ENCODE measurements around the gene CNDP2.

CNDP2 gene

DNA sequence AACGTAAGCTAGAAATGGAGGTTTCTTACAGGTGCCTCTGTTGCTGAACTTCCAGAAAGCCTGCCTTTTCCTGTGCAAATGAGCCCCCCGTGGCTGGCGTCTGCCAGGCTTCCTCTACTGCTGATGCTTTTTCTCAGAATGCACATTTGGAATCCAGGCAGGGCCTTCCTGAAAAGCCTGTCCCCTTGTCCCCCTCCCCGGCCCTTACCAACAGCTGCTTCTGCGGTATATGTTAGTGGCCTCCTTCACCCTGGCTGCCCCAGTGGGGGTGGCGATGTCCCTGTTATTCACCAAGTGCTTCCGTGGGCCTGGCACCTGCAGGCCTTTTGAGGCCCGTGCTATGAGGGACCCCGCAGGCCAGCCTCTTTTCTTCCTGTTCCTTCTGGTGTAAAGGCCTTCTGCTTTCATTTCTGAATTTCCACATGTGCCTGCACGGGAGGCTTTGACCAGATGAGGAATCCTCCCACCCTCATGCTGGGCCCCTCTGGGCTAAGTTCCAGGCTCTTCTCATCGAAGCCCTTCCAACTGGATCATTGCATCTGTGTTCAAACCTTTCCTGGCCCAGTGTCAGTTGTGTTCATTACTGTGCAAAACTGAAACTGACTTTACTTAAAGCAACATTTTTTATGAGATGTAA lies 10.4 kb downstream of the CNDP2 start:
- H3K4me3 ChIP-seq (ENCODE audit: low read depth, low read length): no peak overlapping the region
- TF ChIP-seq, protein P1, sequence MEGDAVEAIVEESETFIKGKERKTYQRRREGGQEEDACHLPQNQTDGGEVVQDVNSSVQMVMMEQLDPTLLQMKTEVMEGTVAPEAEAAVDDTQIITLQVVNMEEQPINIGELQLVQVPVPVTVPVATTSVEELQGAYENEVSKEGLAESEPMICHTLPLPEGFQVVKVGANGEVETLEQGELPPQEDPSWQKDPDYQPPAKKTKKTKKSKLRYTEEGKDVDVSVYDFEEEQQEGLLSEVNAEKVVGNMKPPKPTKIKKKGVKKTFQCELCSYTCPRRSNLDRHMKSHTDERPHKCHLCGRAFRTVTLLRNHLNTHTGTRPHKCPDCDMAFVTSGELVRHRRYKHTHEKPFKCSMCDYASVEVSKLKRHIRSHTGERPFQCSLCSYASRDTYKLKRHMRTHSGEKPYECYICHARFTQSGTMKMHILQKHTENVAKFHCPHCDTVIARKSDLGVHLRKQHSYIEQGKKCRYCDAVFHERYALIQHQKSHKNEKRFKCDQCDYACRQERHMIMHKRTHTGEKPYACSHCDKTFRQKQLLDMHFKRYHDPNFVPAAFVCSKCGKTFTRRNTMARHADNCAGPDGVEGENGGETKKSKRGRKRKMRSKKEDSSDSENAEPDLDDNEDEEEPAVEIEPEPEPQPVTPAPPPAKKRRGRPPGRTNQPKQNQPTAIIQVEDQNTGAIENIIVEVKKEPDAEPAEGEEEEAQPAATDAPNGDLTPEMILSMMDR (IDR thresholded peaks at IDR 0.05; ENCODE audit: insufficient read depth, low read depth, low read length, missing control alignments): no peak
- DNase-seq (ENCODE audit: low read depth): no peak

DNA sequence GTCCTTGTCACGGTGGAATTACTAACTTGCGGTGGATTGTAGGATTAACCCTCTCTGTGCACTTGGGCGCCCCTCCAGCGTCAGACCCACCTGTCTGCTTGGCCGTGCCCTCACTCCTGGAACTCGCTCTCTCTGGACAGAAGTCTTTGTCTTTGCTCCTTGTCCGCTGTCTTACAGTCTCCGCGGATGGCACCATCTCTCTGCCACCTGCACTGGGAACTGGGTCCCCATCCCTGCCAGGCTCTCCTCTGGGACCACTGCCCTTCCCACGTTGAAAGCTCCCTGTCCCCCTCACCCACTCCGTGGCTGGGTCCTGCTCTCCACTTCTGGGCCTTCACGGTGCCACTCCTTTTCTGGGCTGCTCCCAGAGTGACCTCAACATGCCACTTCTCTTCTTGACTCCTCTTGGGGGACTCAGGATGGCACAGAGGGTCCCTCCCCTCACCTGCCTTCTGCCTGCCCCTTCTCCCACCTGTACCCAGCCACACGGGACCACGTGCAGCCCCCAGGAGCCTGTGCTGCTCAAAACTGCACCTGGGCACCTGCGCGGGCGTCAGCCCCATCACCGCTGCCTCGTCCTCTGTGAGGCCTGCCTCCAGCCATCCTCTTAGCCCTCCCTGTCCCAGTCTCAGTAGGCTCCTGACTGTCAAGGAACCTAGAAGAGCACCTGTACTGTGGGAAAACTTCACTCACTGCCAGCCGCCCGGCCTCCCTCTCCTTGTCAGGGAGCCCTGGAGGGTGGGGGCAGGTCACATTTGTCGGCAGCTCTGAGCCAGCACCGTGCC lies 11.1 kb downstream of the CNDP2 start:
- no peak for DNase-seq (ENCODE audit: low read depth)
- H3K4me3 ChIP-seq (ENCODE audit: low read depth, low read length): no peak overlapping the region
- TF ChIP-seq, protein P1 (IDR thresholded peaks at IDR 0.05; ENCODE audit: insufficient read depth, low read depth, low read length, missing control alignments): no peak

DNA sequence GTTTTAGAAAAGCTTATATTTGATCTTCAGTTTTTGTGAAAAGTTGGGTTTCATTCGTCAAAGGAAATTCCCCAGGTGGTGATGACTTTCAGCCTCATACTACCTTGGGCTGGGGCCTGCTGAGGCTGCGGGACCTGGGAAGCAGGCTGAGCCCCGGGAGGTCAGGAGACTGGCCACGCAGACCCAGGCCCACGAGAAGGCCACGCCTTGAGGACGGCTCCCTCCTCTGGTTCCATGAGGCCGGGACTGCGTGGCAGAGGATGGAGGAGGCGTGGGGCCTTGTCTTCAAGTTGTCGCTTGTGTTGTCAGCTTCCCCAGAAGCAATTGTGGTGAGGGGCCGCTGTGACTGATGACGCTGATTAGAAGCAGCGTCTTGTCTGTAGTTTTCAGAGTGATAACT lies 11.8 kb downstream of the CNDP2 start:
- H3K4me3 ChIP-seq (ENCODE audit: low read depth, low read length): no peak overlapping the region
- no peak for DNase-seq (ENCODE audit: low read depth)

DNA sequence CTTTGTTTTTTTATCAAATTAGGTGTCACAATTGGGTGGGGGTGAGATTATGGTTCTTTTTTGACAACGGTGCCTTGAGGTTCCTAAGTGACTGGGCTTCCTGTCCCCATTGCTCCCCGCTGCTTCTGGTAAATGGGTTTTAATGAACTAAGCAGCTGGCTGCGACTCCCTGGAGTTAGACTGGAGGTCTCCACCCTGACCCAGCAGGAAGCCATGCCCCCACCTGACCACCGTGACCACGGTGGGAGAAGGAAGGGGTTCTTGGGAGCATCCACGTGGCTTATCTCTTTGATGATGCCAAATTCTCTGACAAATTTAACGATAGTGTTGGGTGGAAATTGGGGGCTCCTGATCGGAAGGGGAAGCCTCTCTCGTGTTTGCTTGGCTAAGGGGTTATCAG lies 12.2 kb downstream of the CNDP2 start:
- no peak for DNase-seq (ENCODE audit: low read depth)
- TF ChIP-seq, protein P1 (IDR thresholded peaks at IDR 0.05; ENCODE audit: insufficient read depth, low read depth, low read length, missing control alignments): no peak
- H3K4me3 ChIP-seq (ENCODE audit: low read depth, low read length): no peak overlapping the region

More for the DNA sequence above, 11.8 kb downstream of the CNDP2 start:
- TF ChIP-seq, protein P1 (IDR thresholded peaks at IDR 0.05; ENCODE audit: insufficient read depth, low read depth, low read length, missing control alignments): no peak

DNA sequence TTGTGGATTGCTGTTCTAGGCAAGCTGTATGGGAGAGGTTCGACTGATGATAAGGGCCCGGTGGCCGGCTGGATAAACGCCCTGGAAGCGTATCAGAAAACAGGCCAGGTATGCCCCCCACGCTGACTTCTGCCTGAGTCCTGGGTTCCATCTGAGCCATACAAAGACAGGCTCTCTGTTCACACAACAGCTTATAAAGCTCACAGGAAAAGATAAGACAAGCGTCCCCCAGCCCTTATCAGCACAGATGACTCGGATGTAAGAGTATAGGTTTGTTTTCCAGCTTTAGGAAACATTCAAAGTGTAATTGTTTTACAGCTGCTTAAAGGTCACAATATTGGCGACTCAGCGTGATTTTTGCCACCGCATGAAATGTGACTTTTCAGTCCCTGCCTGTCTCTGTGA lies 12.7 kb downstream of the CNDP2 start:
- TF ChIP-seq, protein P1 (IDR thresholded peaks at IDR 0.05; ENCODE audit: insufficient read depth, low read depth, low read length, missing control alignments): no peak
- DNase-seq (ENCODE audit: low read depth): no peak
- no peak overlapping the region for H3K4me3 ChIP-seq (ENCODE audit: low read depth, low read length)

DNA sequence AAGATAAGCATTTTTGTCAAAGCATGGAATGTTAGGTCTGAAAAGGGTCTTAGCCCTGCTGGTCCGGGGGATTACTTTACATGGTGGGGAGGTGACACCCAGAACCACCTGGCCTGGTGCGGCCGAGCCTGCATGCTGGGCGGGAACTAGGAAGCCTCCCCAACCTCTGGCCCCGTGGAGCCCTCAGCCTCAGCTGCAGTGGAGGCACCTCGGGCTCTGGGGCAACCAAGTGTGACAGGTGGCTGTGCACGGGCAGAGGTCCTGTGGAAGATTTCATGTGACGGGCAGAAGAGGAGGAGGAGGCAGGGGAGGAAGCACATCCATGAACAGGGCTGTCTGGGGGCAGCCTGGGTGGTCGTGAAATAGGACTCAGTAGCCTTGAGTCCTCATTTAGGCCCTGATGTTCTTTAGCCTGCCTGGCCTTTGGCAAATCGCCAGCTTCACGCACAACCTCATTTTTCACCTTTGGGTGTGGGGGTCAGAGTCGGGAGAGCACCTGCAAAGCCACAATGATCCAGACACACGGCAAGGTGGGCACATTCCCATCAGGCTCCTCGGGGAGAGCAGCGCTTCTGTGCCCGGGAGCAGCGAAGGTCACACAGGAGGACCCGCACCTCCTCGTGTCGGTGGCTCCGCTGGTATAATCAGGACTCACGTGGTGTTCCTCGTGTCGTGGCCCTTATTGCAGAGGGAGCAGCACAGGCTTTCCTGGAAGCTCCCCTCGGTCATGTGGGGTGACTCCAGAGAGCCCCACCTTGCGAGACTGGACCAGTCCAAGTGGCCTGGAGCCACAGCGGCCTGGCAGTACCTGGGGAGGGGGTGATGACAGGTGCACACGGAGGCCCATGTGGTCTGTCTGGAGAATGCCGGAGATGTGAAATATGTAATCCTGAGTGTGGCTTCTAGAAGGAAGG lies 13.9 kb downstream of the CNDP2 start:
- no peak for DNase-seq (ENCODE audit: low read depth)
- TF ChIP-seq, protein P1 (IDR thresholded peaks at IDR 0.05; ENCODE audit: insufficient read depth, low read depth, low read length, missing control alignments): no peak
- no peak overlapping the region for H3K4me3 ChIP-seq (ENCODE audit: low read depth, low read length)
